ENCODE results near the gene BLOC1S5.
"Not testable (repeated sequence)": the region's sequence is repeated elsewhere in the genome, so short reads cannot be mapped to it uniquely, and the experiment has no call there.

Gene BLOC1S5

DNA sequence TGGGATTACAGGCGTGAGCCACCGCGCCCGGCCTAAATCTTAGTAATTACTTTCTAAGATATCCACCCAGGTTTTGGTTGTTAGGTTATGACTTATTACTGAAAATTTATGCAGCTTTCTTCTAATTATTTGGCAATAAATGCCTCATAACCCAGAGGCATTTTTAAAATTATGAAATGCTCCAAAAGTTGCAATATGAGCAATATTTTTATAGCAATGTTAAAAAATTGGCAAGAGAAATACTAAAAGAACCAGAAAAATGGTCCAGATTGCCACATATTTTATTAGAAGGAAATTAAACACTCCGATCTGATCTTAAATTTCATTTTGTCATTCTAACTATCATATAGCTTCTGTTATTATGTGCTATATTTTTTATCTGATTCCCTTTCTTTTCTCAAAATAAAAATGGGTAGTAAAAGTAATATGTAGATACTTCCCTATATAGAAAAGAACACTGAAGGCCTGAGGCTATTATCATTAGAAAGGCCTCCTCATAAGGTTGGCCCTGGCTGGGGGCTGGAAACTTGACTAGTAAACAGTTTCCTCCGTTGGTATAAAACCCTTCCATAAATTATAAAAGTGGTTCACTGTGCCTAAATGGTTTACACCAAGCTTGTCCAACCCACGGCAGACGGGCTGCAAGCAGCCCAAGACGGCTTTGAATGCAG, 22.1 kb downstream of the BLOC1S5 start:
- TF ChIP-seq ZNF274 (IDR thresholded peaks at IDR 0.05; ENCODE audit: low read depth, low read length): no peak
- H3K4me3 ChIP-seq (ENCODE audit: low read length): no peak overlapping the region

GRCh38 chr6:8034107-8034506, 30.1 kb downstream of the BLOC1S5 start:
- H3K4me3 ChIP-seq (ENCODE audit: low read length): not testable (repeated sequence)

GRCh38 chr6:8030920-8031319, 33.3 kb downstream of the BLOC1S5 start:
- no peak overlapping the region for H3K4me3 ChIP-seq (ENCODE audit: low read length)
- TF ChIP-seq ZNF274 (IDR thresholded peaks at IDR 0.05; ENCODE audit: low read depth, low read length): no peak

DNA sequence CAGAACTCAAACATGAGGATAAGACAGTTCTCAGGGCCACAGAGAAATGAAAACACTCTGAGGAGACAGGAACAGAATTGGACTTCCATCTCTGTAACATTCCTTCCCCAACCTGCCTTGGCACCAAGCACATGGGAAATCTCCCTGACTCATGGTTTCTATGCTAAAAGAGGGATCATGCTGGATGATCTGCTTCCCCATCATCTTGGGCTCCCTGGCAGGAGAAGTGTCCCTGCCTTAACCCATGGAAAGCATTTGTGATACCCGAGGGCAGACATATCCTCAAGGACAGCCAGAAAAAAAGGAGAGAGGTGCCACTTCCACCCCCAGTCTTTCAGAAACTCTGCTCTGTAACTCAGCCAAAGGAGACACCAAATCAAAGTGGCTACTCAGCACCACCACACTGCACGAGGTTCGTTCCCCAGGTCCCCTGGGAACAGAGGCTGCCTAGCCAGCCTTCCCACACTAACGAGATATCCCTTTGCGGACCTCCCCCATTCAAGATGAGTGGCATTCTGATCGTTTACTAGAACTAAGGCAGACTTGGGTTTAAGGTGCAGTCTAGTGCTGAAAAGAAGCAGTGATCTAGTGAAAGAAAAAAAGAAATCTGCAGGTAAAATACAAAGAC, 34.8 kb downstream of the BLOC1S5 start:
- TF ChIP-seq ZNF274 (IDR thresholded peaks at IDR 0.05; ENCODE audit: low read depth, low read length): no peak

DNA sequence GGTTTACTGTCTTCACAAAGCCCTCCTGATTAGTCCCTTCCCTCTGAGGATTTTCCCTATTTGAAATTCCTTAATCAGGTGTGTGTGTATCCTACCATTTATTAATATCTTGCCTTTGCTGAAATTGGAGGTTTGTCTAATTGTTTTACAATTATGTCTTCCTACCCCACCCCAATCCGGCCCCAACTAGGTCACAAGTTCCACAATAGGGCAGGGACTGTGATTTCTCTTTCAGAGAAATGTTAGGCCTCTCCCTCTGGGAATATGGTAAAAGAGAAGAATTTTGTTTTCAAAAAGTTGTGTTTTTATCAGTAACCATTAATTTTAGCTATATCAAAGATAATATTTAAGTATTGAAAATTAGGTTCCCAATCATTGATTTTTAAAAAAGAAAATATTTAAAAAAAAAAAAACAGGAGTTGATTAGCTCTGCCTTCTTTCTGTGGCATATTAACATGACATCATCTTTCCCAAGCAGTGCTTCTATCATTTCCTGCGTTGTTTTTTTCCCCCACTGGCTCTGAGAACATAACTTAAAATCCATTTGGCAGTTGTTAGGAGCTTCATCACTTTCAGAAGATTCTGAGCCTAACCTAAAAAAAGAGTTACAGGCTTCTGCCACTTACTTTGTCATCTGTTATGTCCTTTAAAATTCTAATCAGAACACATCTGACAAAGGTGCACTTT, 36.1 kb downstream of the BLOC1S5 start:
- TF ChIP-seq ZNF274 (IDR thresholded peaks at IDR 0.05; ENCODE audit: low read depth, low read length): no peak
- H3K4me3 ChIP-seq (ENCODE audit: low read length): no peak overlapping the region

More for the DNA sequence above, 34.8 kb downstream of the BLOC1S5 start:
- no peak overlapping the region for H3K4me3 ChIP-seq (ENCODE audit: low read length)

GRCh38 chr6:8026800-8027199, 37.4 kb downstream of the BLOC1S5 start:
- TF ChIP-seq ZNF274 (IDR thresholded peaks at IDR 0.05; ENCODE audit: low read depth, low read length): no peak

GRCh38 chr6:8025191-8025590, 39.0 kb downstream of the BLOC1S5 start:
- H3K4me3 ChIP-seq (ENCODE audit: low read length): no peak overlapping the region
- no peak for TF ChIP-seq ZNF274 (IDR thresholded peaks at IDR 0.05; ENCODE audit: low read depth, low read length)

More at GRCh38 chr6:8026800-8027199, 37.4 kb downstream of the BLOC1S5 start:
- H3K4me3 ChIP-seq (ENCODE audit: low read length): no peak overlapping the region

DNA sequence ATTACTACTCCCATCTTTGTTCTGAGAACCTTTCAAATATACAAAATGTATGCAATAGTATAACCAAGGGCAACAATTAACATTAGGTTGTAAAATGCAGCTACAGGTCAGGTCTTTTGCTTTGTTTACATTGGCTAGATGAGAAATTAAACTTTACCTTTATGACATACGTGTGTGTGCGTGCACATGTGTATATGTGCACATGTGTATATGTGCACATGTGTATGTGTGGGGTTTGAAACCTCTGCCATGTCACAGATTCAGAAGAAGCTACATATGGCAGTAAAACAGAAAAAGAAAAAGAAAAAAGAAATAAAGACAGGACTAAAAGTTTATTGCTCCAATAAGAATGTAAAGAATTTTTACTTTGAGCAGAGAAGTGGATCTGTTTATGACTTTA, 40.6 kb downstream of the BLOC1S5 start:
- no peak for TF ChIP-seq ZNF274 (IDR thresholded peaks at IDR 0.05; ENCODE audit: low read depth, low read length)
- H3K4me3 ChIP-seq (ENCODE audit: low read length): no peak overlapping the region

DNA sequence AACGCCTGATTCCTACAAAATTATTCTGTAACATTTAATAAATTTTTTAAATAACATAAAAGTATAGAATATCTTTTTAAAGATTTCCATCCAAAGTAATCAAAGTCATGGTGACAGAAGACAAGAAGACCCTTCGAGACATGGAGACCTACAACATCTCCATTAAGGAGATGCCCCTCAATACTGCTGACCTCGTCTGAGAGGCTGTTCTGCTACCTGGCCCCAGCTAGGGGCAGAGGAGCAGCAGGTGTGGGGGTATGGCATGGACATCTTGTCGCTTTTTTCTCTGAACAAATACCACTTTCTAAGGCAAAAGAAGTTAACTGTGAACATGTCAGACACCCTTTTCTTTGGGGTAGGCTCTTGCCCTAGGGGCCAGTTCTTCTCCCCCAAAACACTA, 44.1 kb downstream of the BLOC1S5 start:
- H3K4me3 ChIP-seq (ENCODE audit: low read length): no peak overlapping the region
- TF ChIP-seq ZNF274 (IDR thresholded peaks at IDR 0.05; ENCODE audit: low read depth, low read length): no peak

DNA sequence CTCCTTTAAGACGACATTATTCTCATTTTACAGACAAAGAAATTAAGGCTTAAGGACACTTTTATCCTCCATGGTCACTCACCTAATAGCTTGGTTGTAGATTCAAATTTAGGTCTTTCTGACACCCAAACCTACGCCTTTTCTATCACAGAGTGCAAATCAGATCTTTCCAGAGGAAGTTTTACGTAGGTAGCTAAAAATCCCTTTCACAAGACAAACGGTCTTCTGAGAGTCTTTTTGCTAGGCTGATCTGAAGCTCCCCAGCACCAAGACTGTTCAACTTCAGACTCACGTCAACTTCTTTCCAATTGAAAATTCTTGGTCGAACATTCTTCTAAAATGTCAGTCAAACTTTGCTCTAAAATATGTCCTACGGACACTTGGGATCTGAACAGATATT, 46.5 kb downstream of the BLOC1S5 start:
- H3K4me3 ChIP-seq (ENCODE audit: low read length): peak overlapping the region; percentile 31; the same call in 1 of the 2 replicates
- no peak for TF ChIP-seq ZNF274 (IDR thresholded peaks at IDR 0.05; ENCODE audit: low read depth, low read length)

DNA sequence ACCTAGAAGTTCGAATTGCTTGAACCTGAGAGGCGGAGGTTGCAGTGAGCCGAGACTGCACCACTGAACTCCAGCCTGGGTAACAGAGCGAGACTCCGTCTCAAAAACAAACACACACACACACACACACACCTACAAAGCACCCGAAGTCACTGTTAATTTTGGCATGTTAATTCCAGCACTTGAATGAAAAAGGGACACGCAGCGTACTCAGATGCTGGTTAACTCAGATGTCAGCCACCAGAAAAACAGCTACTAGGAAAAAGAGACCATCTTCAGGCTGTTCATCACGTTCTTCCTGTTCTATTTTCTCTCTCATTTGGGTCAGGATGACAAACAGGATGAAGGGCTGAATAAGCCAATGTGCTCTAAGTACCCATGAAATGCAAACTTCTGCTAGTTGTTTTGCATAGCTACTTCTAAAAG, 46.9 kb downstream of the BLOC1S5 start:
- TF ChIP-seq ZNF274 (IDR thresholded peaks at IDR 0.05; ENCODE audit: low read depth, low read length): no peak
- peak overlapping the region; percentile 60; the same call in 1 of the 2 replicates for H3K4me3 ChIP-seq (ENCODE audit: low read length)

DNA sequence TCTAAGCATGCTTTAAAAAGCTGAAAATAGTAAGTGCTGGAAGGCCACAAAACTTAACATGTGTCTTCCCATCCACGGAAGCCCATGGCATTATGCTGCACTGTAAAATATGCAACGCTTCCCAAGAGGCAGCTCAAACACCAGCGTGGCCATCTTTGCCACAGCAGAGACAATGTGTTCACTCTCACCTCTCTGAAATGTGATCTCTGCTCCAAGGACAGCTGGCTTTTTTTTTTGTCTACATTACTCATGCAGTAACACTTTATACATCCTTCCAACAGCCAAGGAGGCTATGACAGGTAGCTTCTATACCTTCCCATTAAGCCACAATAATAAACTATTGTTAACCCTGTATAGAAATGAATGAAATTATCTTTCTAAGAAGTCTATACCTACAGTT, 49.2 kb downstream of the BLOC1S5 start:
- no peak overlapping the region for H3K4me3 ChIP-seq (ENCODE audit: low read length)
- no peak for TF ChIP-seq ZNF274 (IDR thresholded peaks at IDR 0.05; ENCODE audit: low read depth, low read length)

DNA sequence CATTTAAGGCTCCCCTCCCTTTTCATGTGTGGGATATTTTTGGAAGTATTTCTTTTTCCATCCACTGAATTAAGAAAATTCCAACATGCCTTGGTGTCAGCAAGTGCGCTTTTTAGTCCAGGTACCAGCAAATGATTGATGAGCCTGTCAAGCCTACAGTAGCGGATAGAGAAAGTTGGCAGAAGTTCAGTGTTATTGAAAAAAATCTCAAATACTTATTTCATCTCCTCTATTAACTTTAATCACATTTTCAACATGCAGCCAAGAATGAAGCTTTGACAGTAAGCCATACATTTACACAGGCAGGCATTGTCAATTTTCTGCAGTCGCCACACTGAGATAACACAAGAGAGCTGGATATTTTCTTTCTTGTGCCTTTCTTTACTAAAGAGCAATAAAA, 50.4 kb downstream of the BLOC1S5 start:
- TF ChIP-seq ZNF274 (IDR thresholded peaks at IDR 0.05; ENCODE audit: low read depth, low read length): no peak
- no peak overlapping the region for H3K4me3 ChIP-seq (ENCODE audit: low read length)

GRCh38 chr6:8006208-8006607, 58.0 kb downstream of the BLOC1S5 start:
- H3K4me3 ChIP-seq (ENCODE audit: low read length): no peak overlapping the region
- no peak for TF ChIP-seq ZNF274 (IDR thresholded peaks at IDR 0.05; ENCODE audit: low read depth, low read length)

GRCh38 chr6:8005136-8005535, 59.1 kb downstream of the BLOC1S5 start:
- no peak for TF ChIP-seq ZNF274 (IDR thresholded peaks at IDR 0.05; ENCODE audit: low read depth, low read length)
- H3K4me3 ChIP-seq (ENCODE audit: low read length): no peak overlapping the region
